Measurements from ENCODE around the gene VPS33A.

The VPS33A gene

GRCh38 chr12:122192441-122192840 is 73.9 kb downstream of the VPS33A start:
- 95% methylated on average over 11 of the region's 11 CpGs for WGBS
- Histone ChIP-seq H3K4me3 (ENCODE audit: low read length) (no peak overlapping the region), H3K9ac (ENCODE audit: low read depth, low read length) (no peak overlapping the region), H3K27ac (ENCODE audit: low read depth, low read length) (no peak overlapping the region), H3K36me3 (ENCODE audit: insufficient read depth, low read length) (no peaks in the 10 kb centered on the region), H3K9me3 (ENCODE audit: insufficient read depth, low read depth, low read length) (no peaks in the 10 kb centered on the region), H3K27me3 (ENCODE audit: insufficient read depth, low read length) (no peaks in the 10 kb centered on the region), H3K4me1 (ENCODE audit: insufficient read depth, low read length) (no peaks in the 10 kb centered on the region)

DNA sequence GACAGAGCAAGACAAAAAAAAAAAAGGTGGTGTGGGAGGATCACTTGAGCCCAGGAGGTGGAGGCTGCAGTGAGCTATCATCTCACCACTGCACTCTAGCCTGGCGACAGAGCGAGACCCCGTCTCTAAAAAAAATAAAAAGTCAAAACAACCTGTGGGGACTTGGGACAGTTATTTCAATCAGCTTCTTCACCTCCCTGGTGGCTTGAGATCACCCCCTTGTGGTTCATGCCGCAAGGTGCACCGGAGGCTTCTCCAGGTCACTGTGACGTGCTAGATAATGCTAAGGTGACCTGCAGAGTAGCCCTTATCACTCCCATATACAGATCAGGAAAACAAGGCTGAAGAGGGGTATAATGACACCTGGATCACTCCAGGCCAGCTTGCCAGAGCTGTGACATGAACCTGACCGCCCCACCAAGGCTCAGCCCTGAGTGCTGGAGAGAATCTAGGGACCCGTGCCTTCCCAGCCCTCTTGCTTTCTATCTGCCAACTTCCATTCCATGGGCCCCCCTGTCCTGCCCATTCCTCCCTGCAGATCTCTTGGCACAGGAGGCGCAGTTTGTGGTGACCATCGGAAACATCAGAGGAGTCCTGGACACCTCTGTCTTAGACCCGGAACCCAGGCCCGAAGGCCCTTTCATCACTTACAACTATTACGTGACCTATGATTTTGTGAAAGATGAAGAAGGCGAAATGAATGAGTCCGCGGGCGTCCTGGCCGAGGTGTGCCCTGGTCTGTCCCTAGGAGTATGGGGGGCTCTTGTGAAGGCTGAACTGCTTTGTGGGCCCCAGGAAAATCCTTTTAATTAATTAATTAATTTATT is 75.2 kb downstream of the VPS33A start:
- H3K9ac ChIP-seq (ENCODE audit: low read depth, low read length), result no peak overlapping the region
- no peaks in the 10 kb centered on the region for H3K36me3 ChIP-seq (ENCODE audit: insufficient read depth, low read length)
- H3K27ac ChIP-seq (ENCODE audit: low read depth, low read length), result no peak overlapping the region
- no peaks in the 10 kb centered on the region for H3K27me3 ChIP-seq (ENCODE audit: insufficient read depth, low read length)
- no peaks in the 10 kb centered on the region for H3K9me3 ChIP-seq (ENCODE audit: insufficient read depth, low read depth, low read length)
- no peak overlapping the region for H3K4me3 ChIP-seq (ENCODE audit: low read length)
- H3K4me1 ChIP-seq (ENCODE audit: insufficient read depth, low read length), result no peaks in the 10 kb centered on the region
- WGBS, result 59% methylated on average over 15 of the region's 18 CpGs

DNA sequence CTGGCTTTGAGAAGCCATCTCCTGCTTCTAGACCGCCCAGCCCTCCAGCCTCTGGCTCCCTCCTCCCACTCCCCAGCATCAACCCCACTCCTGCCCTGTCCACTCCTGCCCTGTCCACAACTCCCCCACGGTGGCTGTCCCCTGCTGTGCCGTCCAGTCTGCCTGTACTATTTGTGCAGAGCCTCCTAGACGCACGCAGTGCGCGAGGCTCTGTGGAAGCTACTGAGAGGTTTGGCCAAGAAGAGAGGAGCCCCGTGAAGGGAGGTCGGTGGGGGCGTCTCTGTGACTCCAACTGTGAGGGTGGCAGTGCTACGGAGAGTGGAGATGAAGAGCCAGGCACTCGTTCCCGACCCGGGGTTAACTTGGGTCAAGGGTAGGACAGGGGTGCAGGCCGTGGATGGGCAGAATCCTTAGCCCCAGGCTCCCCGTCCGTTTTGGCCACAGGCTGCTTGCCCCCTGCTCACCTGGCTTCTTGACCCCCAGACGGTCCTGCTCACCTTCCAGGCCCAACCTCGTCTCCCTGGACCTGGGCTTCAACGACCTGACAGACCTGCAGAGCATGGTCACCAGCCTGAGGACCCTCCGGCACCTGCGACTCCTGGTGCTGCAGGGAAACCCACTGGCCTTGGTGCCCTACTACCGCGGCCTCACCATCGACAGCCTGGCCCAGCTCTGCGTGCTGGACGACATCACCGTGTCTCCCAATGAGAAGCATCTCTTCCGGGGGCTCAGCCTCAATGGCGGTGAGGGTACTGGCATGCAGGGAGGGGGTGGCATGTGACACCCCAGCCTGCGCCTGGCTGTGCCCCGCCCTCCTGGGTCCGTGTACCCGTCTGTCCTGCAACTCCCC is 76.4 kb downstream of the VPS33A start:
- Histone ChIP-seq H3K27me3 (ENCODE audit: insufficient read depth, low read length) (no peaks in the 10 kb centered on the region), H3K9me3 (ENCODE audit: insufficient read depth, low read depth, low read length) (no peaks in the 10 kb centered on the region), H3K4me1 (ENCODE audit: insufficient read depth, low read length) (no peaks in the 10 kb centered on the region), H3K9ac (ENCODE audit: low read depth, low read length) (no peak overlapping the region), H3K4me3 (ENCODE audit: low read length) (no peak overlapping the region), H3K27ac (ENCODE audit: low read depth, low read length) (no peak overlapping the region), H3K36me3 (ENCODE audit: insufficient read depth, low read length) (no peaks in the 10 kb centered on the region)
- WGBS, result 93% methylated on average over 34 of the region's 34 CpGs

DNA sequence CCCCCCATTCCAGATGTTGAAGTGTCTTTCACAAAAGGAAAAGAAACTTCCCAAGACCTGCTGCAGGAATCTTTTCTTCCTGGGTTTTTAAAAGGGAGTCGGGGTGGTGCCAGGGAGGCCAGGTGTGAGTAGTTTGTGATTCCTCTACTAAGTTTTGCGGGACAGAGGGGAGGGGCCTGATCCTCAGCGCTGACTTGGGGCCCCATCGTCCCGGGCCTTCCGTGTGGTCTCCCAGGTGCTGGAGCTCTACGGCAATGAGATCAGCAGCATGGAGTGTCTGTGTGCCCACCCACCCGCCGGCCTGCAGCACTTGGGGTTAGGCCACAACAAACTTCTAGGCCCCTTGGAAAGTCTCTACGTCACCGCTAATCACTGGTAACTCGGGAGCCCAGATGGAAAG is 78.8 kb downstream of the VPS33A start:
- Histone ChIP-seq H3K27me3 (ENCODE audit: insufficient read depth, low read length) (peaks cover 22% of the 10 kb centered on the region), H3K4me3 (ENCODE audit: low read length) (no peak overlapping the region), H3K36me3 (ENCODE audit: insufficient read depth, low read length) (no peaks in the 10 kb centered on the region), H3K27ac (ENCODE audit: low read depth, low read length) (no peak overlapping the region), H3K9me3 (ENCODE audit: insufficient read depth, low read depth, low read length) (no peaks in the 10 kb centered on the region), H3K9ac (ENCODE audit: low read depth, low read length) (no peak overlapping the region), H3K4me1 (ENCODE audit: insufficient read depth, low read length) (no peaks in the 10 kb centered on the region)
- 89% methylated on average over 12 of the region's 12 CpGs for WGBS

- no peak overlapping the region for H3K27ac ChIP-seq (ENCODE audit: low read depth, low read length)
- no peak overlapping the region for H3K4me3 ChIP-seq (ENCODE audit: low read length)
- H3K4me1 ChIP-seq (ENCODE audit: insufficient read depth, low read length), result no peaks in the 10 kb centered on the region
- H3K9ac ChIP-seq (ENCODE audit: low read depth, low read length), result no peak overlapping the region
- no peaks in the 10 kb centered on the region for H3K36me3 ChIP-seq (ENCODE audit: insufficient read depth, low read length)
- WGBS, result 93% methylated on average over 10 of the region's 10 CpGs
- H3K9me3 ChIP-seq (ENCODE audit: insufficient read depth, low read depth, low read length), result no peaks in the 10 kb centered on the region
- H3K27me3 ChIP-seq (ENCODE audit: insufficient read depth, low read length), result peaks cover 22% of the 10 kb centered on the region
Measured at GRCh38 chr12:122185494-122186082, 80.7 kb downstream of the VPS33A start.

DNA sequence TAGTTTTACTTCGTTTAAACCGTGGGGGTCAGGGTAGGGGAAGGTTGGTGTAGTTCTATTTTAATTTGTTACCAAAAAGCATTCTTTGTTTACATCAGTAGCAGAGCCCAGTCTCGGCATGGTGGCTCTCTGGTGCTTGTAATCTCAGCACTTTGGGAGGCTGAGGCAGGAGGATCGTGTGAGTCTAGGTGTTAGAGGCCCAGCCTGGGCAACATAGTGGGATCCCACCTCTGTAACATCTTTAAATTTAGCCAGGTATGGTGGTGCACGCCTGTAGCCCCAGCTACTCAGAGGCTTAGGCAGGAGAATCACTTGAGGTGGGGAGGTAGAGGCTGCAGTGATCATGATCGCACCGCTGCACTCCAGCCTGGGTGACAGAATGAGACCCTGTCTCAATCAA is 81.2 kb downstream of the VPS33A start:
- H3K27ac ChIP-seq (ENCODE audit: low read depth, low read length), result no peak overlapping the region
- no peaks in the 10 kb centered on the region for H3K4me1 ChIP-seq (ENCODE audit: insufficient read depth, low read length)

GRCh38 chr12:122184517-122184916 is 81.8 kb downstream of the VPS33A start:
- no peak overlapping the region for H3K9ac ChIP-seq (ENCODE audit: low read depth, low read length)
- peaks cover 22% of the 10 kb centered on the region for H3K27me3 ChIP-seq (ENCODE audit: insufficient read depth, low read length)
- no peak overlapping the region for H3K27ac ChIP-seq (ENCODE audit: low read depth, low read length)
- WGBS, result 83% methylated on average over 18 of the region's 18 CpGs
- no peaks in the 10 kb centered on the region for H3K4me1 ChIP-seq (ENCODE audit: insufficient read depth, low read length)
- H3K9me3 ChIP-seq (ENCODE audit: insufficient read depth, low read depth, low read length), result no peaks in the 10 kb centered on the region
- H3K4me3 ChIP-seq (ENCODE audit: low read length), result no peak overlapping the region
- no peaks in the 10 kb centered on the region for H3K36me3 ChIP-seq (ENCODE audit: insufficient read depth, low read length)

More for the DNA sequence above, 81.2 kb downstream of the VPS33A start:
- no peak overlapping the region for H3K9ac ChIP-seq (ENCODE audit: low read depth, low read length)
- H3K36me3 ChIP-seq (ENCODE audit: insufficient read depth, low read length), result no peaks in the 10 kb centered on the region
- H3K9me3 ChIP-seq (ENCODE audit: insufficient read depth, low read depth, low read length), result no peaks in the 10 kb centered on the region
- peaks cover 22% of the 10 kb centered on the region for H3K27me3 ChIP-seq (ENCODE audit: insufficient read depth, low read length)
- 88% methylated on average over 7 of the region's 7 CpGs for WGBS
- no peak overlapping the region for H3K4me3 ChIP-seq (ENCODE audit: low read length)

GRCh38 chr12:122183588-122183940 is 82.7 kb downstream of the VPS33A start:
- 79% methylated on average over 10 of the region's 10 CpGs for WGBS
- Histone ChIP-seq H3K9ac (ENCODE audit: low read depth, low read length) (no peak overlapping the region), H3K4me3 (ENCODE audit: low read length) (peak overlapping the region; percentile 52), H3K27ac (ENCODE audit: low read depth, low read length) (no peak overlapping the region), H3K27me3 (ENCODE audit: insufficient read depth, low read length) (peaks cover 22% of the 10 kb centered on the region), H3K36me3 (ENCODE audit: insufficient read depth, low read length) (no peaks in the 10 kb centered on the region), H3K9me3 (ENCODE audit: insufficient read depth, low read depth, low read length) (no peaks in the 10 kb centered on the region), H3K4me1 (ENCODE audit: insufficient read depth, low read length) (no peaks in the 10 kb centered on the region)

- Histone ChIP-seq H3K4me1 (ENCODE audit: insufficient read depth, low read length) (no peaks in the 10 kb centered on the region), H3K9me3 (ENCODE audit: insufficient read depth, low read depth, low read length) (no peaks in the 10 kb centered on the region), H3K36me3 (ENCODE audit: insufficient read depth, low read length) (no peaks in the 10 kb centered on the region), H3K9ac (ENCODE audit: low read depth, low read length) (no peak within 1 kb of the TSS), H3K4me3 (ENCODE audit: low read length) (peak within 1 kb of the TSS; percentile 52), H3K27me3 (ENCODE audit: insufficient read depth, low read length) (peaks cover 22% of the 10 kb centered on the region), H3K27ac (ENCODE audit: low read depth, low read length) (no peak within 1 kb of the TSS)
- WGBS, result 4% methylated on average over 63 of the region's 63 CpGs
Measured at GRCh38 chr12:122182887-122183587, 83.3 kb downstream of the VPS33A start, which contains the start of gene LRRC43. TSS of gene LRRC43 (plus strand) at chr12:122183123. CDS start at chr12:122183145, 22 bp downstream.

All from HUES64 (cell line).